Mesothelial cell of epicardium (in vitro differentiated cells): ENCODE data around the gene PCDHA6. TPM values are rescaled to one million over a fixed set of nuclear protein-coding genes. Genes with fewer than 3 reads are reported as not detected.
"Not testable (repeated sequence)": the region's sequence is repeated elsewhere in the genome, so short reads cannot be mapped to it uniquely, and the experiment has no call there.

ENCODE experiments used
- DNase-seq, 2 experiments: peaks; one replicate each; pipeline ENCODE4 v3.0.0; 2021; ENCODE audit warnings: low spot score in 2 of 2; ENCODE audit not compliant: unreplicated experiment in 2 of 2
- H3K27ac Mint-ChIP-seq: 2 replicates; pipeline ENCODE4 v1.8.0; 2021; ENCODE audit warnings: mixed read lengths
- H3K27me3 Mint-ChIP-seq: 2 replicates; pipeline ENCODE4 v1.8.0; 2021; ENCODE audit warnings: low read depth, mixed read lengths
- H3K36me3 Mint-ChIP-seq: 2 replicates; pipeline ENCODE4 v1.8.0; 2021; ENCODE audit warnings: mixed read lengths
- H3K4me1 Mint-ChIP-seq: 2 replicates; pipeline ENCODE4 v1.8.0; 2021; ENCODE audit warnings: mixed read lengths
- H3K4me3 Mint-ChIP-seq: 2 replicates; pipeline ENCODE4 v1.8.0; 2021; ENCODE audit warnings: mild to moderate bottlenecking, moderate library complexity, mixed read lengths
- H3K9me3 Mint-ChIP-seq: 2 replicates; pipeline ENCODE4 v1.8.0; 2021; ENCODE audit warnings: mixed read lengths
- total RNA-seq: library from RNA; stranded (reverse); gene quantifications from 3 replicates; pipeline ENCODE4 v1.2.1, GENCODE V29; 2021
- TF ChIP-seq, protein P1 (sequence below): fragments of 200-600 bp; sonication (generic); IDR thresholded peaks from one replicate; pipeline ENCODE4 v1.5.0; 2021; ENCODE audit warnings: antibody characterized with exemption; ENCODE audit not compliant: unreplicated experiment

Gene PCDHA6
- total RNA-seq, 1 donor from 2014 or later = 15.2 TPM

DNA sequence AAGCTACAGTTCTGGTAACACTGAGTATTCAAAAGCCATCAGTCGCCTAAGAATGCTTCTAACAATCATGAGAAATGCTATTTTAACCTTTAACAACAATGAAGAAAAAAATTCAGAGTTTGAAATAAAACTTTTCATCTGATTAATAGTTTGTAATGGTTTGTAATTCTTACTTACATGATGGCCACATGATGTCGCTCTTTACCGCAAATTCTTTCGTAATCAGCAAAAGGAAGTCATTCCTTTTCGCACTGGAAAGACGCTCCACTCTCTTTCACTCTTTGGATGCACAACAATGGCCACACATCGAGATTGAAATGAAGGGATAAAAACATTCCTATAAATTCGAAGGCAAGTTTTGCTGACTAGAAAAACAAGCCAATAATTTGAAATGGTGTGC, 6.2 kb downstream of the PCDHA6 start, which contains the start of gene PCDHA7:
Gene PCDHA7 (plus strand): TSS at position 277 of the 400 bp plus-strand sequence. CDS start 115 bp downstream, at position 392.
- Mint-ChIP-seq H3K4me1 (no peaks in the 10 kb centered on the region), H3K36me3 (peaks cover 67% of the 10 kb centered on the region)

DNA sequence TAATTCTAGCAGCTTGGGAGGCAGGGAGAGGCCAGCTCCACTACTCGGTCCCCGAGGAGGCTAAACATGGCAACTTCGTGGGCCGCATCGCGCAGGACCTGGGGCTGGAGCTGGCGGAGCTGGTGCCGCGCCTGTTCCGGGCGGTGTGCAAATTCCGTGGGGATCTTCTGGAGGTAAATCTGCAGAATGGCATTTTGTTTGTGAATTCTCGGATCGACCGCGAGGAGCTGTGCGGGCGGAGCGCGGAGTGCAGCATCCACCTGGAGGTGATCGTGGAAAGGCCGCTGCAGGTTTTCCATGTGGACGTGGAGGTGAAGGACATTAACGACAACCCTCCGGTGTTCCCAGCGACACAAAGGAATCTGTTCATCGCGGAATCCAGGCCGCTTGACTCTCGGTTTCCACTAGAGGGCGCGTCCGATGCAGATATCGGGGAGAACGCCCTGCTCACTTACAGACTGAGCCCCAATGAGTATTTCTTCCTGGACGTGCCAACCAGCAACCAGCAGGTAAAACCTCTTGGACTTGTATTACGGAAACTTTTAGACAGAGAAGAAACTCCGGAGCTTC, 6.8 kb downstream of the PCDHA6 start:
- not testable (repeated sequence) for H3K4me1 Mint-ChIP-seq, H3K4me3 Mint-ChIP-seq, H3K27ac Mint-ChIP-seq, DNase-seq, H3K27me3 Mint-ChIP-seq
- H3K36me3 Mint-ChIP-seq = peaks cover 63% of the 10 kb centered on the region
- peaks cover 38% of the 10 kb centered on the region for H3K9me3 Mint-ChIP-seq

More for the DNA sequence above, 6.2 kb downstream of the PCDHA6 start, which contains the start of gene PCDHA7:
- no peak for DNase-seq
- Mint-ChIP-seq H3K27me3 (no peaks in the 10 kb centered on the region), H3K4me3 (no peak within 1 kb of the TSS), H3K27ac (no peak within 1 kb of the TSS), H3K9me3 (peaks cover 36% of the 10 kb centered on the region)
- TF ChIP-seq, protein P1, sequence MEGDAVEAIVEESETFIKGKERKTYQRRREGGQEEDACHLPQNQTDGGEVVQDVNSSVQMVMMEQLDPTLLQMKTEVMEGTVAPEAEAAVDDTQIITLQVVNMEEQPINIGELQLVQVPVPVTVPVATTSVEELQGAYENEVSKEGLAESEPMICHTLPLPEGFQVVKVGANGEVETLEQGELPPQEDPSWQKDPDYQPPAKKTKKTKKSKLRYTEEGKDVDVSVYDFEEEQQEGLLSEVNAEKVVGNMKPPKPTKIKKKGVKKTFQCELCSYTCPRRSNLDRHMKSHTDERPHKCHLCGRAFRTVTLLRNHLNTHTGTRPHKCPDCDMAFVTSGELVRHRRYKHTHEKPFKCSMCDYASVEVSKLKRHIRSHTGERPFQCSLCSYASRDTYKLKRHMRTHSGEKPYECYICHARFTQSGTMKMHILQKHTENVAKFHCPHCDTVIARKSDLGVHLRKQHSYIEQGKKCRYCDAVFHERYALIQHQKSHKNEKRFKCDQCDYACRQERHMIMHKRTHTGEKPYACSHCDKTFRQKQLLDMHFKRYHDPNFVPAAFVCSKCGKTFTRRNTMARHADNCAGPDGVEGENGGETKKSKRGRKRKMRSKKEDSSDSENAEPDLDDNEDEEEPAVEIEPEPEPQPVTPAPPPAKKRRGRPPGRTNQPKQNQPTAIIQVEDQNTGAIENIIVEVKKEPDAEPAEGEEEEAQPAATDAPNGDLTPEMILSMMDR = no peak

DNA sequence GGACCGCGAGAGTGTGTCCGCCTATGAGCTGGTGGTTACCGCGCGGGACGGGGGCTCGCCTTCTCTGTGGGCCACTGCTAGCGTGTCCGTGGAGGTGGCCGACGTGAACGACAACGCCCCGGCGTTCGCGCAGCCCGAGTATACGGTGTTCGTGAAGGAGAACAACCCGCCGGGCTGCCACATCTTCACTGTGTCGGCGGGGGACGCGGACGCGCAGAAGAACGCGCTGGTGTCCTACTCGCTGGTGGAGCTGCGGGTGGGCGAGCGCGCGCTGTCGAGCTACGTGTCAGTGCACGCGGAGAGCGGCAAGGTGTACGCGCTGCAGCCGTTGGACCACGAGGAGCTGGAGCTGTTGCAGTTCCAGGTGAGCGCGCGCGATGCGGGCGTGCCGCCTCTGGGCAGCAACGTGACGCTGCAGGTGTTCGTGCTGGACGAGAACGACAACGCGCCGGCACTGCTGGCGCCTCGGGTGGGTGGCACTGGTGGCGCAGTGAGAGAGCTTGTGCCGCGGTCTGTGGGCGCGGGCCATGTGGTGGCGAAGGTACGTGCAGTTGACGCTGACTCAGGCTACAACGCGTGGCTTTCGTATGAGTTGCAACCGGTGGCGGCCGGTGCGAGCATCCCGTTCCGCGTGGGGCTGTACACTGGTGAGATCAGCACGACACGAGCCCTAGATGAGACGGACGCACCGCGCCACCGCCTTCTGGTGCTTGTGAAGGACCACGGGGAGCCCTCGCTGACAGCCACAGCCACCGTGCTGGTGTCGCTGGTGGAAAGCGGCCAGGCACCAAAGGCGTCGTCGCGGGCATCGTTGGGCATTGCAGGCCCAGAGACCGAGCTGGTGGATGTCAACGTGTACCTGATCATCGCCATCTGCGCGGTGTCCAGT, 8.1 kb downstream of the PCDHA6 start:
- Mint-ChIP-seq H3K4me3 (no peak overlapping the region), H3K36me3 (peaks cover 66% of the 10 kb centered on the region), H3K27ac (no peak overlapping the region)

DNA sequence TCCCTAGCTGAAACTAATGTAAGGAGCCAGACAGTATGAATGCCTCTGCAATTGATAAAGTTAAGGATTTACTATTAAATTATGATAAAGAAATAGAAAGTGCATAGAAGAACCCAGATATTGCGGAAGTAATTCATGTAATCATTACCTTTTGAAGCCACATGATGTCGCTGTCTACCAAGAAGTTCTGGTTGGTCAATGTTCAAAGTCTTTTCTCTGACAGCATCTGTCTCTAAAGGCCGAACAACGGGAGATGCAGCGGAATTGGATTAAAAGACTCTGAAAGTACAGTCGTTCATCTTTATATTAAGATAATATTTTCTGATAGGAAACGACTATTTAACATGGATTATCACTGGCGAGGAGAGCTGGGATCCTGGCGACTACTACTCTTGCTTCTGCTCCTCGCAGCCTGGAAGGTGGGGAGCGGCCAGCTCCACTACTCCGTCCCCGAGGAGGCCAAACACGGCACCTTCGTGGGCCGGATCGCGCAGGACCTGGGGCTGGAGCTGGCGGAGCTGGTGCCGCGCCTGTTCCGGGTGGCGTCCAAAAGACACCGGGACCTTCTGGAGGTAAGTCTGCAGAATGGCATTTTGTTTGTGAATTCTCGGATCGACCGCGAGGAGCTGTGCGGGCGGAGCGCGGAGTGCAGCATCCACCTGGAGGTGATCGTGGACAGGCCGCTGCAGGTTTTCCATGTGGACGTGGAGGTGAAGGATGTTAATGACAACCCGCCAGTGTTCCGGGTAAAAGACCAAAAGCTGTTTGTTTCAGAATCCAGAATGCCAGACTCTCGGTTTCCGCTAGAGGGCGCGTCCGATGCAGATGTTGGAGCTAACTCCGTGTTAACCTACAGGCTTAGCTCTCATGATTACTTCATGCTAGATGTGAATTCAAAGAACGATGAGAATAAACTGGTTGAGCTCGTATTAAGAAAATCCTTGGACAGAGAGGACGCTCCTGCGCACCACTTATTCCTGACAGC, 13.5 kb downstream of the PCDHA6 start, which contains the start of gene PCDHA8:
Gene PCDHA8 (plus strand): TSS at position 210 of the 985 bp plus-strand sequence. CDS start 135 bp downstream, at position 345.
- H3K9me3 Mint-ChIP-seq = peaks cover 36% of the 10 kb centered on the region
- H3K27ac Mint-ChIP-seq = no peak within 1 kb of the TSS
- TF ChIP-seq, protein P1 = peak; percentile 44
- H3K4me1 Mint-ChIP-seq = no peaks in the 10 kb centered on the region
- no peaks in the 10 kb centered on the region for H3K27me3 Mint-ChIP-seq
- peaks cover 54% of the 10 kb centered on the region for H3K36me3 Mint-ChIP-seq
- no peak for DNase-seq
- no peak within 1 kb of the TSS for H3K4me3 Mint-ChIP-seq

More for the DNA sequence above, 8.1 kb downstream of the PCDHA6 start:
- TF ChIP-seq, protein P1 = no peak
- H3K27me3 Mint-ChIP-seq = no peaks in the 10 kb centered on the region
- DNase-seq = no peak
- H3K4me1 Mint-ChIP-seq = no peaks in the 10 kb centered on the region
- H3K9me3 Mint-ChIP-seq = peaks cover 43% of the 10 kb centered on the region

DNA sequence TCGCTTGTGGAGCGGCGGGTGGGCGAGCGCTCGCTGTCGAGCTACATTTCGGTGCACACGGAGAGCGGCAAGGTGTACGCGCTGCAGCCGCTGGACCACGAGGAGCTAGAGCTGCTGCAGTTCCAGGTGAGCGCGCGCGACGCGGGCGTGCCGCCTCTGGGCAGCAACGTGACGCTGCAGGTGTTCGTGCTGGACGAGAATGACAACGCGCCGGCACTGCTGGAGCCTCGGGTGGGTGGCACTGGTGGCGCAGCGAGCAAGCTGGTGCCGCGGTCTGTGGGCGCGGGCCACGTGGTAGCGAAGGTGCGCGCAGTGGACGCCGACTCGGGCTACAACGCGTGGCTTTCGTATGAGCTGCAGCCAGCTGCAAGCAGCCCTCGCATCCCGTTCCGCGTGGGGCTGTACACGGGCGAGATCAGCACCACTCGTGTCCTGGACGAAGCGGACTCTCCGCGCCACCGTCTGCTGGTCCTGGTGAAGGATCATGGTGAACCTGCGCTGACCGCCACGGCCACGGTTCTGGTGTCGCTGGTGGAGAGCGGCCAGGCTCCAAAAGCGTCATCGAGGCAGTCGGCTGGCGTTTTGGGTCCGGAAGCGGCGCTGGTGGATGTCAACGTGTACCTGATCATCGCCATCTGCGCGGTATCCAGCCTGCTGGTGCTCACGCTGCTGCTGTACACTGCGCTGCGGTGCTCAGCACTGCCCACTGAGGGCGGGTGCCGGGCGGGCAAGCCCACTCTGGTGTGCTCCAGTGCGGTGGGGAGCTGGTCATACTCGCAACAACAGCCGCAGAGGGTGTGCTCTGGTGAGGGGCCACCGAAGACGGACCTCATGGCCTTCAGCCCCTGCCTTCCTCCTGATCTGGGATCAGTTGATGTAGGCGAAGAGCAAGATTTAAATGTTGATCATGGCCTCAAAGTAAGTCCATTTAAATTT, 15.3 kb downstream of the PCDHA6 start:
- no peak overlapping the region for H3K27ac Mint-ChIP-seq
- no peaks in the 10 kb centered on the region for H3K4me1 Mint-ChIP-seq
- TF ChIP-seq, protein P1 = no peak
- DNase-seq = no peak
- no peak overlapping the region for H3K4me3 Mint-ChIP-seq
- H3K36me3 Mint-ChIP-seq = peaks cover 60% of the 10 kb centered on the region
- no peaks in the 10 kb centered on the region for H3K27me3 Mint-ChIP-seq
- peaks cover 46% of the 10 kb centered on the region for H3K9me3 Mint-ChIP-seq

DNA sequence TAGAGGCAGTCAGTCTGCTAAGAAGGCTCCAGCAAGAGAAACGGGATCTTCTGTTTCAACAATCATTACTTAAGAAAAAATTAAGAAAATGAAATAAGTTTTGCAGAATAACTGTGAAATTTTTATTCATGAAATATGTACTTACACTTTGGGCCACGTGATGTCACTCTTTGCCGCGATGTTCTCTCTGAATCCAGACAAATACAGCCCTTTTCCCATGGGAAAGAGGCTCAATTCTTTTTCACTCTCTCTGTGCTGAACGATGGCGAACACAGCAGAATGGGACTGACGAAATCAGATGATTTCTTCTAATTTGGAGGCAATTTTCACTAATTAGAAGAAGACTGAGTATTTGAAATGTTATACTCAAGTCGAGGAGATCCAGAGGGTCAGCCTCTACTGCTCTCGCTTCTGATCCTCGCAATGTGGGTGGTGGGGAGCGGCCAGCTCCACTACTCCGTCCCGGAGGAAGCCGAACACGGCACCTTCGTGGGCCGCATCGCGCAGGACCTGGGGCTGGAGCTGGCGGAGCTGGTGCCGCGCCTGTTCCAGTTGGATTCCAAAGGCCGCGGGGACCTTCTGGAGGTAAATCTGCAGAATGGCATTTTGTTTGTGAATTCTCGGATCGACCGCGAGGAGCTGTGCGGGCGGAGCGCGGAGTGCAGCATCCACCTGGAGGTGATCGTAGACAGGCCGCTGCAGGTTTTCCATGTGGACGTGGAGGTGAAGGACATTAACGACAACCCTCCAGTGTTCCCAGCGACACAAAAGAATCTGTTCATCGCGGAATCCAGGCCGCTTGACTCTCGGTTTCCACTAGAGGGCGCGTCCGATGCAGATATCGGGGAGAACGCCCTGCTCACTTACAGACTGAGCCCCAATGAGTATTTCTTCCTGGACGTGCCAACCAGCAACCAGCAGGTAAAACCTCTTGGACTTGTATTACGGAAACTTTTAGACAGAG, 20.7 kb downstream of the PCDHA6 start, which contains the start of gene PCDHA9:
Gene PCDHA9 (plus strand): TSS at position 244 of the 964 bp plus-strand sequence. CDS start 114 bp downstream, at position 358.
- not testable (repeated sequence) for H3K4me1 Mint-ChIP-seq, H3K27ac Mint-ChIP-seq, H3K27me3 Mint-ChIP-seq, DNase-seq
- peak within 1 kb of the TSS; percentile 8 for H3K4me3 Mint-ChIP-seq
- H3K9me3 Mint-ChIP-seq = peaks cover 39% of the 10 kb centered on the region
- H3K36me3 Mint-ChIP-seq = peaks cover 53% of the 10 kb centered on the region
